ENCODE measurements around the gene PRKN.
A peak's percentile ranks its signal among the peaks of the same experiment; 100 is the strongest.

PRKN gene

DNA sequence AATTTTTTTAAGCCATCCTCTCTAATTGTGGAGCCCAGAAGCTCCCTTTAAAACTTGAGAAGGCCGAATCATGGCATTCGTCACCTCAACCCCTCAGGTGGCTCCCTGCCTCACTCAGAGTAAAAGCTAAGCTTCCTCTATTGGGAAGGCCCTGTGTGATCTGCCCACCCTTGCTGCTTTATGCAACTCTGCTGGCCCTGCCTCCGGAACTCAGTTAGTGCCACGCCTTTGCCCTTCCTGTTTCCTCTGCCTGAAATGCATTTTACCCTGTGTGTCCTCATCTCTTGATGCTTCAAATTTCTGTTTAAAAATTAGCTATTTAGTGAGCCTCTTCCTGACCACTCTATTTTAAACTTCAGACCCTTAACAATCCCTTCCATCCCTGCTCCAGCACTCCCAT lies 5.9 kb upstream of the PRKN start:
- Histone ChIP-seq H3K9me3 (ENCODE audit: control insufficient read depth in 5 of 5, low read length in 5 of 5) (peaks cover 0 to 12% (median 4%) of the 10 kb centered on the region in 5 donors), H3K36me3 (ENCODE audit: control insufficient read depth in 5 of 5, insufficient read depth in 5 of 5, low read length in 5 of 5) (no peaks in the 10 kb centered on the region), H3K27me3 (ENCODE audit: control insufficient read depth in 5 of 5, insufficient read depth in 4 of 5, low read length in 5 of 5) (no peaks in the 10 kb centered on the region), H3K9ac (ENCODE audit: low read length in 5 of 5) (no peak overlapping the region), H3K4me1 (ENCODE audit: control insufficient read depth in 5 of 5, insufficient read depth in 5 of 5, low read length in 5 of 5) (peaks cover 0 to under 1% (median 0%) of the 10 kb centered on the region in 5 donors), H3K4me3 (ENCODE audit: low read depth in 1 of 5, low read length in 5 of 5) (no peak overlapping the region), H3K27ac (ENCODE audit: low read depth, low read length) (no peak overlapping the region)

DNA sequence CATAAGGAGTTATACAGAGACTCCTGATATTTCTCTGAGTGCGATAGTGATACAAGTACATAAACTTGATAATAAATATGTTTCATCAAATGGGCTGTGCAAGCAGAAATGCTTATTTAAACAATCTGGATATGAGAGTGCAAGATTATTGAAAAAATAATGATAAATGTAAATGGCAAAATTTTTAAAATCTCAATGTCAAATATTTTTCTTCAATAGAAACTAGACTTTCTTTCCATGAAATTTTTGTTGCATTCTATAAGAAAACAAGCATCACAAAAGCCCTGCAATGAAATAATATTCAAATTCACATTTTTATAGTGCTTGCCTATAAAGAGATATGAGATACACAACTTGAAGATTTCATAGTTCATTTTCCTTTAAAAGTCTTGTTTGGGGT lies 2.9 kb upstream of the PRKN start:
- no peak overlapping the region for H3K9ac ChIP-seq (ENCODE audit: low read length in 5 of 5)
- no peaks in the 10 kb centered on the region for H3K27me3 ChIP-seq (ENCODE audit: control insufficient read depth in 5 of 5, insufficient read depth in 4 of 5, low read length in 5 of 5)
- H3K9me3 ChIP-seq (ENCODE audit: control insufficient read depth in 5 of 5, low read length in 5 of 5) = peaks cover 0 to 12% (median 4%) of the 10 kb centered on the region in 5 donors
- no peaks in the 10 kb centered on the region for H3K36me3 ChIP-seq (ENCODE audit: control insufficient read depth in 5 of 5, insufficient read depth in 5 of 5, low read length in 5 of 5)
- H3K4me3 ChIP-seq (ENCODE audit: low read depth in 1 of 5, low read length in 5 of 5) = no peak overlapping the region
- peaks cover 0 to 14% (median 14%) of the 10 kb centered on the region in 5 donors for H3K4me1 ChIP-seq (ENCODE audit: control insufficient read depth in 5 of 5, insufficient read depth in 5 of 5, low read length in 5 of 5)
- H3K27ac ChIP-seq (ENCODE audit: low read depth, low read length) = no peak overlapping the region

DNA sequence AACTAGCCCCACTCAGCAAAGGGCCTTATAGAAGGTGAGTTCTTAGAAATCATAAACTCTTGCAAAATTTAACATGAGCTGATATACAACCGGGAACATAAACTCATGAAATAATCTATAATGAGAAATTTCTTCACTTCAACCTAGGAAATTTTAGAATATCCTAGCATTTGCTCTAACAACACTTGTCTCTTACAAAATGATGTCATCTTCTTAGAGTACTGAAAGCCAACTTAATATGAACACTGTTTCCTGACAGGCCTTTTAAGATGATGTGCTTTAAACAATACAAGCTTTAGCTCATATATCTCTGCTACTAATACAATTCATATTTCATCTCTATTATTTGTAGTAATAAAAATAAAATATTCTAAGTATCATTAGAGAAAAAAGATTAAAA lies 1.1 kb upstream of the PRKN start:
- H3K27ac ChIP-seq (ENCODE audit: low read depth, low read length) = peak overlapping the region; percentile 54
- no peak overlapping the region for H3K9ac ChIP-seq (ENCODE audit: low read length in 5 of 5)
- peaks cover 0 to 12% (median 4%) of the 10 kb centered on the region in 5 donors for H3K9me3 ChIP-seq (ENCODE audit: control insufficient read depth in 5 of 5, low read length in 5 of 5)
- no peak overlapping the region for H3K4me3 ChIP-seq (ENCODE audit: low read depth in 1 of 5, low read length in 5 of 5)
- H3K4me1 ChIP-seq (ENCODE audit: control insufficient read depth in 5 of 5, insufficient read depth in 5 of 5, low read length in 5 of 5) = peaks cover 0 to 14% (median 14%) of the 10 kb centered on the region in 5 donors
- H3K36me3 ChIP-seq (ENCODE audit: control insufficient read depth in 5 of 5, insufficient read depth in 5 of 5, low read length in 5 of 5) = no peaks in the 10 kb centered on the region
- no peaks in the 10 kb centered on the region for H3K27me3 ChIP-seq (ENCODE audit: control insufficient read depth in 5 of 5, insufficient read depth in 4 of 5, low read length in 5 of 5)

GRCh38 chr6:162728197-162728596 lies 631 bp upstream of the PRKN start:
- Histone ChIP-seq H3K9ac (ENCODE audit: low read length in 5 of 5) (peak overlapping the region in 3 of 5 donors; percentile 22 to 94 (median 51)), H3K4me3 (ENCODE audit: low read depth in 1 of 5, low read length in 5 of 5) (peak overlapping the region; percentile 59 to 88 (median 83)), H3K27me3 (ENCODE audit: control insufficient read depth in 5 of 5, insufficient read depth in 4 of 5, low read length in 5 of 5) (no peaks in the 10 kb centered on the region), H3K27ac (ENCODE audit: low read depth, low read length) (peak overlapping the region; percentile 54), H3K9me3 (ENCODE audit: control insufficient read depth in 5 of 5, low read length in 5 of 5) (peaks cover 0 to 12% (median 4%) of the 10 kb centered on the region in 5 donors), H3K4me1 (ENCODE audit: control insufficient read depth in 5 of 5, insufficient read depth in 5 of 5, low read length in 5 of 5) (peaks cover 0 to 14% (median 14%) of the 10 kb centered on the region in 5 donors), H3K36me3 (ENCODE audit: control insufficient read depth in 5 of 5, insufficient read depth in 5 of 5, low read length in 5 of 5) (no peaks in the 10 kb centered on the region)

GRCh38 chr6:162726947-162727321 lies 632 bp downstream of the PRKN start:
- Histone ChIP-seq H3K27ac (ENCODE audit: low read depth, low read length) (peak overlapping the region; percentile 82), H3K36me3 (ENCODE audit: control insufficient read depth in 5 of 5, insufficient read depth in 5 of 5, low read length in 5 of 5) (no peaks in the 10 kb centered on the region), H3K4me1 (ENCODE audit: control insufficient read depth in 5 of 5, insufficient read depth in 5 of 5, low read length in 5 of 5) (peaks cover 0 to 19% (median 14%) of the 10 kb centered on the region in 5 donors), H3K9me3 (ENCODE audit: control insufficient read depth in 5 of 5, low read length in 5 of 5) (peaks cover 0 to 12% (median 4%) of the 10 kb centered on the region in 5 donors), H3K27me3 (ENCODE audit: control insufficient read depth in 5 of 5, insufficient read depth in 4 of 5, low read length in 5 of 5) (no peaks in the 10 kb centered on the region), H3K9ac (ENCODE audit: low read length in 5 of 5) (peak overlapping the region in 4 of 5 donors; percentile 86 to 94 (median 90)), H3K4me3 (ENCODE audit: low read depth in 1 of 5, low read length in 5 of 5) (peak overlapping the region; percentile 68 to 88 (median 83))

DNA sequence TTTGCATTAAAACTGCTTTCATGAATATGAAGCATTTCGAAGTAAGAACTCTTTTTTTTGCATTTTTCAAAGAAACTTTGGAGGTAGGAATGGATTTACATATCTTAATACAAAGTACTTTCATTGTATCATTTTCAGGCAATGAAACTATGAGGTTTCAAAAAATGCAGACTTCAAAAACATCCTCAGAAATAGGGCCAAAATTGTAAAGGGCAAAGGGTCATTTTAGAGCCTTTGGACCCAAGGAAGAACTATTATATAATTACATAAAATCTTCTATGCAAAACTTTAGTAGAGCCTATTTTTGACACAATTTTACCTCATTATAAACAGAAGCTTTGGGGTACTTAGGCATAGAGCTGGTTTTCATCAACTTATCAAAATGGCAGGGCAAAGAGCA lies 4.9 kb downstream of the PRKN start:
- Histone ChIP-seq H3K4me1 (ENCODE audit: control insufficient read depth in 5 of 5, insufficient read depth in 5 of 5, low read length in 5 of 5) (peaks cover 0 to 13% (median 7%) of the 10 kb centered on the region in 5 donors), H3K9ac (ENCODE audit: low read length in 5 of 5) (no peak overlapping the region), H3K27me3 (ENCODE audit: control insufficient read depth in 5 of 5, insufficient read depth in 4 of 5, low read length in 5 of 5) (no peaks in the 10 kb centered on the region), H3K9me3 (ENCODE audit: control insufficient read depth in 5 of 5, low read length in 5 of 5) (no peaks in the 10 kb centered on the region), H3K4me3 (ENCODE audit: low read depth in 1 of 5, low read length in 5 of 5) (no peak overlapping the region), H3K36me3 (ENCODE audit: control insufficient read depth in 5 of 5, insufficient read depth in 5 of 5, low read length in 5 of 5) (no peaks in the 10 kb centered on the region), H3K27ac (ENCODE audit: low read depth, low read length) (no peak overlapping the region)

GRCh38 chr6:162722226-162722625 lies 5.3 kb downstream of the PRKN start:
- H3K4me1 ChIP-seq (ENCODE audit: control insufficient read depth in 5 of 5, insufficient read depth in 5 of 5, low read length in 5 of 5) = peaks cover 0 to 13% (median 7%) of the 10 kb centered on the region in 5 donors
- H3K27ac ChIP-seq (ENCODE audit: low read depth, low read length) = no peak overlapping the region
- H3K9me3 ChIP-seq (ENCODE audit: control insufficient read depth in 5 of 5, low read length in 5 of 5) = no peaks in the 10 kb centered on the region
- no peak overlapping the region for H3K9ac ChIP-seq (ENCODE audit: low read length in 5 of 5)
- no peak overlapping the region for H3K4me3 ChIP-seq (ENCODE audit: low read depth in 1 of 5, low read length in 5 of 5)
- no peaks in the 10 kb centered on the region for H3K27me3 ChIP-seq (ENCODE audit: control insufficient read depth in 5 of 5, insufficient read depth in 4 of 5, low read length in 5 of 5)
- H3K36me3 ChIP-seq (ENCODE audit: control insufficient read depth in 5 of 5, insufficient read depth in 5 of 5, low read length in 5 of 5) = no peaks in the 10 kb centered on the region

DNA sequence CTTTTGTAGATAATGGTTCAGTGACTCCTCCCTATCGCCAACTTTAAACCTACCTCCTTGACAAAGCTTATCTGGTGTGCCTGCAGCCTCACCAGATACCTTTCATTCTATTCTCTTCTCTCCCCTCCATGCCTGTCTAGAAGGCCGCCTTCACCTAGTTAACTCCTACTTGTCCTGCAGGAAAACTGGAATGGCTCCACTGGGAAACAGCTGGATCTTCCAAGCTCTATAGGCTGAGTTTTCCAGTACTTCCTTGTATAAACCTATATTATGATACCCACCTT lies 6.2 kb downstream of the PRKN start:
- Histone ChIP-seq H3K9ac (ENCODE audit: low read length in 5 of 5) (no peak overlapping the region), H3K27ac (ENCODE audit: low read depth, low read length) (no peak overlapping the region), H3K4me3 (ENCODE audit: low read depth in 1 of 5, low read length in 5 of 5) (no peak overlapping the region)

GRCh38 chr6:162719528-162719927 lies 8.0 kb downstream of the PRKN start:
- no peak overlapping the region for H3K27ac ChIP-seq (ENCODE audit: low read depth, low read length)
- H3K4me3 ChIP-seq (ENCODE audit: low read depth in 1 of 5, low read length in 5 of 5) = no peak overlapping the region
- no peaks in the 10 kb centered on the region for H3K36me3 ChIP-seq (ENCODE audit: control insufficient read depth in 5 of 5, insufficient read depth in 5 of 5, low read length in 5 of 5)
- H3K4me1 ChIP-seq (ENCODE audit: control insufficient read depth in 5 of 5, insufficient read depth in 5 of 5, low read length in 5 of 5) = peaks cover 0 to 5% (median 0%) of the 10 kb centered on the region in 5 donors
- H3K9ac ChIP-seq (ENCODE audit: low read length in 5 of 5) = no peak overlapping the region
- H3K9me3 ChIP-seq (ENCODE audit: control insufficient read depth in 5 of 5, low read length in 5 of 5) = peaks cover 0 to 6% (median 0%) of the 10 kb centered on the region in 5 donors
- H3K27me3 ChIP-seq (ENCODE audit: control insufficient read depth in 5 of 5, insufficient read depth in 4 of 5, low read length in 5 of 5) = no peaks in the 10 kb centered on the region

More for the DNA sequence above, 6.2 kb downstream of the PRKN start:
- no peaks in the 10 kb centered on the region for H3K27me3 ChIP-seq (ENCODE audit: control insufficient read depth in 5 of 5, insufficient read depth in 4 of 5, low read length in 5 of 5)
- H3K36me3 ChIP-seq (ENCODE audit: control insufficient read depth in 5 of 5, insufficient read depth in 5 of 5, low read length in 5 of 5) = no peaks in the 10 kb centered on the region
- peaks cover 0 to 5% (median under 1%) of the 10 kb centered on the region in 5 donors for H3K4me1 ChIP-seq (ENCODE audit: control insufficient read depth in 5 of 5, insufficient read depth in 5 of 5, low read length in 5 of 5)
- peaks cover 0 to 6% (median 0%) of the 10 kb centered on the region in 5 donors for H3K9me3 ChIP-seq (ENCODE audit: control insufficient read depth in 5 of 5, low read length in 5 of 5)

- Histone ChIP-seq H3K27ac (ENCODE audit: low read depth, low read length) (no peak overlapping the region), H3K36me3 (ENCODE audit: control insufficient read depth in 5 of 5, insufficient read depth in 5 of 5, low read length in 5 of 5) (no peaks in the 10 kb centered on the region), H3K4me1 (ENCODE audit: control insufficient read depth in 5 of 5, insufficient read depth in 5 of 5, low read length in 5 of 5) (peaks cover 0 to 8% (median 0%) of the 10 kb centered on the region in 5 donors), H3K4me3 (ENCODE audit: low read depth in 1 of 5, low read length in 5 of 5) (no peak overlapping the region), H3K9ac (ENCODE audit: low read length in 5 of 5) (no peak overlapping the region), H3K9me3 (ENCODE audit: control insufficient read depth in 5 of 5, low read length in 5 of 5) (peaks cover 0 to 6% (median 0%) of the 10 kb centered on the region in 5 donors), H3K27me3 (ENCODE audit: control insufficient read depth in 5 of 5, insufficient read depth in 4 of 5, low read length in 5 of 5) (no peaks in the 10 kb centered on the region)
Measured at GRCh38 chr6:162715601-162716000, 12.0 kb downstream of the PRKN start.
